OCI-LY1 (cell line): ENCODE data around the gene CCDC187.

Experiments used
- H2AFZ ChIP-seq: fragments of 200-600 bp; sonication (generic), shearing (Covaris generic); 2 replicates; pipeline ENCODE4 v1.6.0; 2014; ENCODE audit warnings: antibody characterized with exemption, mild to moderate bottlenecking, low read length
- H3F3A ChIP-seq: fragments of 200-600 bp; sonication (generic), shearing (Covaris generic); 2 replicates; pipeline ENCODE4 v1.6.0; 2014; ENCODE audit warnings: mild to moderate bottlenecking, antibody characterized with exemption, low read length, moderate library complexity; ENCODE audit not compliant: insufficient read depth
- H3K27ac ChIP-seq: fragments of 200-600 bp; sonication (generic); 2 replicates; pipeline ENCODE4 v1.5.1; 2014; ENCODE audit warnings: low read length, mixed run types, mild to moderate bottlenecking, low read depth; ENCODE audit not compliant: poor library complexity, severe bottlenecking
- H3K27me3 ChIP-seq: fragments of 200-600 bp; sonication (generic); 2 replicates; pipeline ENCODE4 v1.6.0; 2014; ENCODE audit warnings: antibody characterized with exemption, mild to moderate bottlenecking, low read length, moderate library complexity; ENCODE audit not compliant: insufficient read depth
- H3K36me3 ChIP-seq: fragments of 200-600 bp; sonication (generic); 2 replicates; pipeline ENCODE4 v1.6.1; 2014; ENCODE audit warnings: mild to moderate bottlenecking, antibody characterized with exemption, low read length, moderate library complexity, mixed read lengths; ENCODE audit not compliant: insufficient read depth
- H3K4me1 ChIP-seq: fragments of 200-600 bp; sonication (generic); 2 replicates; pipeline ENCODE4 v1.5.1; 2014; ENCODE audit warnings: mild to moderate bottlenecking, low read length, moderate library complexity; ENCODE audit not compliant: insufficient read depth, severe bottlenecking
- H3K4me2 ChIP-seq: fragments of 200-600 bp; sonication (generic), shearing (Covaris generic); 2 replicates; pipeline ENCODE4 v1.6.1; 2014; ENCODE audit warnings: low read length
- H3K4me3 ChIP-seq: fragments of 200-600 bp; sonication (generic); 2 replicates; pipeline ENCODE4 v1.5.1; 2014; ENCODE audit warnings: low read length, low read depth, mild to moderate bottlenecking, mixed read lengths; ENCODE audit not compliant: poor library complexity, severe bottlenecking
- H3K79me2 ChIP-seq: fragments of 200-600 bp; shearing (Covaris generic); 2 replicates; pipeline ENCODE4 v1.6.1; 2016; ENCODE audit warnings: mixed run types, low read length, mixed read lengths; ENCODE audit not compliant: insufficient read depth
- H3K9ac ChIP-seq: fragments of 200-600 bp; sonication (generic), shearing (Covaris generic); 2 replicates; pipeline ENCODE4 v1.6.1; 2014; ENCODE audit warnings: mild to moderate bottlenecking, low read length, mixed read lengths
- H3K9me2 ChIP-seq: fragments of 200-600 bp; sonication (generic), shearing (Covaris generic); 2 replicates; pipeline ENCODE4 v1.6.1; 2014; ENCODE audit warnings: low read depth, mild to moderate bottlenecking, low read length, mixed read lengths
- H3K9me3 ChIP-seq: fragments of 200-600 bp; shearing (Covaris generic); 2 replicates; pipeline ENCODE4 v1.6.1; 2014; ENCODE audit warnings: low read length, mixed read lengths
- H4K20me1 ChIP-seq: fragments of 200-600 bp; sonication (generic), shearing (Covaris generic); 2 replicates; pipeline ENCODE4 v1.6.0; 2016; ENCODE audit warnings: mild to moderate bottlenecking, low read length; ENCODE audit not compliant: insufficient read depth
- CTCF ChIP-seq: fragments of 200-600 bp; sonication (generic), shearing (Covaris generic); IDR thresholded peaks from 2 replicates; pipeline ENCODE4 v1.5.1; 2017; ENCODE audit warnings: mild to moderate bottlenecking, antibody characterized with exemption, low read length, moderate library complexity, mixed read lengths
- EZH2 ChIP-seq: fragments of 200-600 bp; sonication (generic), shearing (Covaris generic); IDR thresholded peaks from 2 replicates; pipeline ENCODE4 v1.8.0; 2017; ENCODE audit warnings: borderline replicate concordance, mixed run types, mild to moderate bottlenecking, antibody characterized with exemption, low read length, moderate library complexity, mixed read lengths

Gene CCDC187

GRCh38 chr9:136231478-136232297 lies 72.2 kb downstream of the CCDC187 start:
- no peaks in the 10 kb centered on the region for H3K9me2 ChIP-seq
- no peaks in the 10 kb centered on the region for H3K9me3 ChIP-seq
- H3K4me3 ChIP-seq = no peak overlapping the region
- H3K27me3 ChIP-seq = no peaks in the 10 kb centered on the region
- H3K4me2 ChIP-seq = no peak overlapping the region
- no peaks in the 10 kb centered on the region for H3F3A ChIP-seq
- no peaks in the 10 kb centered on the region for H4K20me1 ChIP-seq
- H3K9ac ChIP-seq = no peak overlapping the region
- peaks cover 61% of the 10 kb centered on the region for H3K36me3 ChIP-seq
- TF ChIP-seq EZH2 = no peak
- TF ChIP-seq CTCF = no peak
- H3K4me1 ChIP-seq = peaks cover 51% of the 10 kb centered on the region
- no peak overlapping the region for H3K27ac ChIP-seq
- peaks cover 3% of the 10 kb centered on the region; the same call in 1 of the 2 replicates for H3K79me2 ChIP-seq
- no peak overlapping the region for H2AFZ ChIP-seq

- Histone ChIP-seq H3F3A (no peaks in the 10 kb centered on the region), H3K27me3 (no peaks in the 10 kb centered on the region), H3K9me3 (no peaks in the 10 kb centered on the region), H3K4me2 (no peak overlapping the region), H3K9ac (no peak overlapping the region), H3K4me3 (no peak overlapping the region), H3K9me2 (no peaks in the 10 kb centered on the region), H3K79me2 (peaks cover 3% of the 10 kb centered on the region; the same call in 1 of the 2 replicates), H2AFZ (no peak overlapping the region), H3K4me1 (peaks cover 60% of the 10 kb centered on the region), H4K20me1 (no peaks in the 10 kb centered on the region), H3K27ac (no peak overlapping the region), H3K36me3 (peaks cover 52% of the 10 kb centered on the region)
- TF ChIP-seq CTCF = no peak
- no peak for TF ChIP-seq EZH2
These were observed 73.1 kb downstream of the CCDC187 start for GRCh38 chr9:136230773-136231172.

- Histone ChIP-seq H3K4me3 (no peak overlapping the region), H3K9ac (no peak overlapping the region), H3F3A (no peaks in the 10 kb centered on the region), H4K20me1 (no peaks in the 10 kb centered on the region), H3K79me2 (peaks cover 3% of the 10 kb centered on the region; the same call in 1 of the 2 replicates), H3K27me3 (no peaks in the 10 kb centered on the region), H3K9me3 (no peaks in the 10 kb centered on the region), H3K4me2 (no peak overlapping the region), H3K36me3 (peaks cover 48% of the 10 kb centered on the region), H3K27ac (no peak overlapping the region), H3K9me2 (no peaks in the 10 kb centered on the region), H3K4me1 (peaks cover 64% of the 10 kb centered on the region), H2AFZ (no peak overlapping the region)
- no peak for TF ChIP-seq EZH2
- no peak for TF ChIP-seq CTCF
These were observed 73.5 kb downstream of the CCDC187 start for GRCh38 chr9:136230365-136230764.
